Effector memory CD4-positive, alpha-beta T cell (primary cell): Measurements from ENCODE around the gene SLC12A1.

ENCODE experiments used
- DNase-seq, 3 donors: peaks; one replicate each; pipeline ENCODE4 v3.0.0-alpha.2; 2020
- H3K27ac ChIP-seq: 2 replicates; pipeline ENCODE4 v1.7.0; 2013; ENCODE audit warnings: mild to moderate bottlenecking, low read length, moderate library complexity; ENCODE audit not compliant: insufficient read depth, poor library complexity, severe bottlenecking
- H3K27me3 ChIP-seq: replicated peaks from 2 replicates; pipeline ENCODE4 v1.7.0; 2013; ENCODE audit warnings: mild to moderate bottlenecking, low read length; ENCODE audit not compliant: insufficient read depth, control insufficient read depth, poor library complexity, severe bottlenecking
- H3K36me3 ChIP-seq: 2 replicates; pipeline ENCODE4 v1.7.0; 2013; ENCODE audit warnings: mild to moderate bottlenecking, low read length, moderate library complexity; ENCODE audit not compliant: control insufficient read depth, insufficient read depth
- H3K4me1 ChIP-seq: 2 replicates; pipeline ENCODE4 v1.7.0; 2013; ENCODE audit warnings: low read length, mild to moderate bottlenecking; ENCODE audit not compliant: control insufficient read depth, insufficient read depth, poor library complexity, severe bottlenecking
- H3K4me3 ChIP-seq: 2 replicates; pipeline ENCODE4 v1.7.0; 2013; ENCODE audit warnings: low read length, low read depth, mild to moderate bottlenecking; ENCODE audit not compliant: insufficient read depth, poor library complexity, severe bottlenecking
- H3K9me3 ChIP-seq: 2 replicates; pipeline ENCODE4 v1.7.0; 2013; ENCODE audit warnings: mild to moderate bottlenecking, low read length, moderate library complexity; ENCODE audit not compliant: control insufficient read depth

SLC12A1 gene

GRCh38 chr15:48233246-48233645, 27.1 kb downstream of the SLC12A1 start:
- no peaks in the 10 kb centered on the region for H3K36me3 ChIP-seq
- H3K4me1 ChIP-seq, result no peaks in the 10 kb centered on the region
- H3K27ac ChIP-seq, result no peak overlapping the region
- H3K4me3 ChIP-seq, result no peak overlapping the region
- no peak for DNase-seq
- no peaks in the 10 kb centered on the region for H3K9me3 ChIP-seq
- H3K27me3 ChIP-seq, result no peaks in the 10 kb centered on the region

GRCh38 chr15:48239334-48239733, 33.2 kb downstream of the SLC12A1 start:
- no peak for DNase-seq
- Histone ChIP-seq H3K4me3 (no peak overlapping the region), H3K9me3 (no peaks in the 10 kb centered on the region), H3K27me3 (no peaks in the 10 kb centered on the region), H3K4me1 (no peaks in the 10 kb centered on the region), H3K36me3 (no peaks in the 10 kb centered on the region), H3K27ac (no peak overlapping the region)

- Histone ChIP-seq H3K4me3 (no peak overlapping the region), H3K27ac (no peak overlapping the region), H3K27me3 (no peaks in the 10 kb centered on the region), H3K4me1 (no peaks in the 10 kb centered on the region), H3K9me3 (no peaks in the 10 kb centered on the region), H3K36me3 (no peaks in the 10 kb centered on the region)
- DNase-seq, result no peak
Measured at GRCh38 chr15:48242015-48242414, 35.9 kb downstream of the SLC12A1 start.

- H3K36me3 ChIP-seq, result no peaks in the 10 kb centered on the region
- H3K4me1 ChIP-seq, result no peaks in the 10 kb centered on the region
- H3K4me3 ChIP-seq, result no peak overlapping the region
- no peak for DNase-seq
- no peak overlapping the region for H3K27ac ChIP-seq
- H3K27me3 ChIP-seq, result no peaks in the 10 kb centered on the region
- no peaks in the 10 kb centered on the region for H3K9me3 ChIP-seq
Measured at GRCh38 chr15:48242535-48242934, 36.4 kb downstream of the SLC12A1 start.

GRCh38 chr15:48244921-48245320, 38.8 kb downstream of the SLC12A1 start:
- Histone ChIP-seq H3K9me3 (no peaks in the 10 kb centered on the region), H3K27me3 (no peaks in the 10 kb centered on the region), H3K4me1 (no peaks in the 10 kb centered on the region), H3K27ac (no peak overlapping the region), H3K4me3 (no peak overlapping the region), H3K36me3 (no peaks in the 10 kb centered on the region)
- DNase-seq, result no peak

DNA sequence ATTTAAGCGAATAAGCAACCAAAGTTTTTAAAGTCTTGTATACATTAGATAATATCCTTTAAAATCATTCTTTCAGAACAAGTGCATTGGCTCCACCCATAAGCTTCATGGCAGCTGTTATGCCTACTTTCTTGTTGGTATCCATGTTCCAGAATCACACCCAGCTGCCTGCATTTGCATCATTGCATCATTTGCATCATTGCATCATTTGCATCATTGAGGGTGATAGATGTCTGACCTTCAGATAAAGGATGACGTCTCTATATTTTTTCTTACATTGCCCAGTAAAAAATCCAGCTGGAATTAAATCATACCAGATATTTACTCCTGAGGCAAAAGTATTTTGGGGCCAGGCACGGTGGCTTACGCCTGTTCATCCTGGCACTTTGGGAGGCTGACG, 42.3 kb downstream of the SLC12A1 start:
- DNase-seq, result no peak
- H3K9me3 ChIP-seq, result no peaks in the 10 kb centered on the region
- no peaks in the 10 kb centered on the region for H3K36me3 ChIP-seq
- no peaks in the 10 kb centered on the region for H3K4me1 ChIP-seq
- no peak overlapping the region for H3K27ac ChIP-seq
- no peaks in the 10 kb centered on the region for H3K27me3 ChIP-seq
- H3K4me3 ChIP-seq, result no peak overlapping the region

GRCh38 chr15:48250640-48251076, 44.6 kb downstream of the SLC12A1 start:
- H3K4me1 ChIP-seq, result no peaks in the 10 kb centered on the region
- H3K9me3 ChIP-seq, result no peaks in the 10 kb centered on the region
- no peak overlapping the region for H3K27ac ChIP-seq
- H3K4me3 ChIP-seq, result no peak overlapping the region
- no peaks in the 10 kb centered on the region for H3K27me3 ChIP-seq
- DNase-seq, result no peak
- H3K36me3 ChIP-seq, result no peaks in the 10 kb centered on the region

GRCh38 chr15:48253172-48253571, 47.1 kb downstream of the SLC12A1 start:
- no peak for DNase-seq
- H3K27ac ChIP-seq, result no peak overlapping the region
- no peaks in the 10 kb centered on the region for H3K36me3 ChIP-seq
- H3K4me1 ChIP-seq, result no peaks in the 10 kb centered on the region
- no peaks in the 10 kb centered on the region for H3K27me3 ChIP-seq
- no peaks in the 10 kb centered on the region for H3K9me3 ChIP-seq
- no peak overlapping the region for H3K4me3 ChIP-seq

DNA sequence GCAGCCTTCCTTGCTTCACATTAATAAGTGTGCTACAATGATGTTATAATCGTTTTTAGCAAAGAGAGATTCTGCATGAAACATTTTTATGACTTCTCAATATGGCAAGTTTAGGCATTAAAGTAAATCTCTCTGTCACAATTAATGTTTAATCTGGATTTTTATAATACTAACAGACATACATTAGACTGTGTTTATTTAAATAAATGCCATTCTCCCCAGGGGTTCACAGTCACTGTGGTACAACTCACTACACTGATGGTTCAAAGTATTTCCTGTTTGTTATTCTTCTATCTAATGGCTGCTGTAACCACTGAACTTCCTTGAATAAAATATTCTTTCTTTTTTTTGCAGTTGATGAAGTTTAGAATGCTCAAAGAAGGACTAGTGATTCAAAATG, 59.0 kb downstream of the SLC12A1 start:
- Histone ChIP-seq H3K4me1 (no peaks in the 10 kb centered on the region), H3K9me3 (no peaks in the 10 kb centered on the region), H3K27me3 (no peaks in the 10 kb centered on the region), H3K4me3 (no peak overlapping the region), H3K27ac (no peak overlapping the region), H3K36me3 (no peaks in the 10 kb centered on the region)
- DNase-seq, result no peak

DNA sequence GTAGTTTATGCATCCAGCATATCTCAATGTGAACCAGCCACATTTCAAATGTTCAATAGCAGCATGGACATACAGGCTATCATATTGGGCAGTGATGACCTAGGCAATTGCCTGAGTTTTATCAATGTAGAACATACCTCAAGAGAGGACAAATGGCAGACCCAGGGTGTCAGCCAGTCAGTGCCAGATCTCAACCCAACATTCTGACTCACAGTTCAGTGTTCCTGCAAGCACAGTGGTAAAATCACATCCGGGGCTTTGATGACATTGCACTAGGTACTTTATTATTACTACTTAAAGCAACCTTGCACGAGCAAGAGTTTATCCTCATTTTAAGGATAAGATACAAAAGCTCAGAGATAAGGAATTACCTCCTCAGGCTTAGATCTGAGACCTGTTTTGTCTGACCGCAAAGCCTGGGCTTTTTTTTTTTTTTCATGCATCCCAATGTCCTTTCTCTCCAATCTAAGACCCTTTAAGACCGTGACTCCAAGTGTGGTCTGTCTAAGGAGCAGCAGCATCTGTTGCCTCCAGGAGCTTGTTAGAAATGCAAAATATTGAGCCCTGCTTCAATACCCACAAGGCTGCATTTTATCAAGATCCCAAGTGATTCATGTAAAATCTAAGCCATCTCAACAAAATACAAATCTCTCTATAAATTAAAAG, 60.1 kb downstream of the SLC12A1 start:
- no peaks in the 10 kb centered on the region for H3K27me3 ChIP-seq
- no peaks in the 10 kb centered on the region for H3K9me3 ChIP-seq
- no peak overlapping the region for H3K4me3 ChIP-seq
- no peak overlapping the region for H3K27ac ChIP-seq
- DNase-seq, result no peak
- no peaks in the 10 kb centered on the region for H3K36me3 ChIP-seq
- H3K4me1 ChIP-seq, result no peaks in the 10 kb centered on the region
